Measurements from ENCODE around the gene UBE2E2.

The UBE2E2 gene

DNA sequence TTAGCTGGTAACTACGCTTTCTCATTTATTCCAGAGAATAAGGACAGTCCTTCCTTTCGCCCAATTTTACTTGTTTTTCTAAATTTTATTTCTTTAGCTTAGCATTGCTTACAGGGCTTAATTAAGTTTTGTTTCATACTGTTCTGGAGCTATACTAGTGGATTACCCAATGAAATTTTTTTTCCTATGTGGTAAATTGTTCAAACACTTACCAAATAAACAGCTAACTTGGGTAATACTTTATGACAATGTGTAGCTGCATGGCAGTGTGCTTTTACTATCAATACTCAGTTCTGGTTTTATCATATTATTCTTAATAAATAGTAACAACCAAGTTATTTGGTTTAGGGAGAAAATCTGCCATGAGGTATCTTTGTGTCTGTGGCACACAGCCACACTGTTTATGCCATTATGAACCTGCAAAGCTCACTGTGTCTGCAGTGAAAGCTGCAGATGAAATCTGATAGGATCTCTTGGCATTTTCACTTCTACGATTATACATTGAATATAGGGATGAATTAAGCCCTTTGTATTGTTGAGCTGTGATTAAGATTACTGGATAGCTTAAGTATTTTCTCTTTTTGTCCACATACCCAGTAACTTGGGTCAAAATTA is 37.2 kb downstream of the UBE2E2 start:
- DNase-seq (ENCODE audit: low read depth) = no peak

DNA sequence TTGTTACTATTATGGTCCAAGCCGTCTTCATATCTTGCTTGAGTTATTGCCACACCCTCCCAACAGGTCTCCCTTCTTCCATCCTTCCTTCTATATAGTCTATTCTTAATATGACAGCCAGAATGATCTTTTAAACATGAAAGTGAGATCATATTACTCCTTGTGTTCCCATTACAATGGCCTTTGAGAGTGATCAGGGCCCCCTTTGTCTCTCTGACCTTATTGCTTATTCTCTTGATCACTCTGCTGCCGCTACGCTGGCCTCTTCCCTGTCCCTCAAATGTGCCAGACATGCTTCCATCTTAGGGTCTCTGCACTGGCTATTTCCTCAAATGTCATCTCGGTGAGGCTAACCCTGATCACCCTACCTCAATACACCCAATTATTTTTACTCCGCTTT is 38.1 kb downstream of the UBE2E2 start:
- DNase-seq (ENCODE audit: low read depth) = no peak

DNA sequence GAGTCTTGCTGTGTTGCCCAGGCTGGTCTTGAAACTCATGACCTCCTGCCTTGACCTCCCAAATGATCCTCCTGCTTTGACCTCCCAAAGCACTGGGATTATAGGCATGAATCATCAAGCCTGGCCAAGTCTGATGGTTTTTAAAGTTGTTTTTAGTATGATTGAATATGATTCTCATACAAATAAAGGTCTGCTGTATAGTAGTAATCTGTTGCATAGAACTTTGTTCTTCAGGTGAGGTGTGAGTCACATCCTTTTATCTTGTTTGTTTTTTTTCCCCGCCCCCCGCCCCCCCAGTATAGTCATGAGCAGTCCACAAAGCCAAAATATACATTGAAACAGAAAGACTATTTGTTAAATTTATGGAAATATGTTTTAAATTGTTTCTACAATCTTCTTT is 39.0 kb downstream of the UBE2E2 start:
- DNase-seq (ENCODE audit: low read depth) = no peak

DNA sequence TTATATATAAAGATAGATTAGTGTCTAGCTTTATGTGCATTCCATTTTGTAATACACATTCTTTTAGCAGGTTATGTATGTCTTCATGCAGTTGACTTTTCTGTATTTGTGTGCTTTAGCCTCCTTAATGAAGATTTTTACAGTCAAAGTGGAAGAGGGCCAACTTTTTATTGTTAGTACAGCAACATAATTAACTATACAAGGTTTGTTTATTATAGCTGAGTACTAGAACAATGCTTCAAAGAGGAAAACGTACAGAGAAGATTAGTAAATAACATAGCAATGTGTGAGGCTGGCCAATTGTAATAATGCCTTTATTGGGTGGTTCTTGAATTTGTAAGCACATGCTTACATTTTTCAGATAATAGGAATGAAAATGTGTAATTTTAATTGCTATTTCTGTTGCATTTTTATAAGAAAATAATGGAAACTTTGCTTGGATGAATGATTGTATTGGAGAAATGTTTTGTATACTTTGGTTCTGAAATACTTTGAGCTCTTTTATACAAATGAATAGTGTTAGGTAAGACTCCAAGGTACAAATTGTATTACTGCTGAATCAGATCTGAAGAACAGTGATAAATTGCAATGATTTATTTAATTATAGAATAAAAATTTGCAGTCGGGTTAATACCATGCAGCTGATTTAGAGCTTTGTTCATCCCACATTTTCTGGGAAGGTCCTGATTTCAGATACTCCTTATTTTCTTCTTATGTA is 41.4 kb downstream of the UBE2E2 start:
- no peak for DNase-seq (ENCODE audit: low read depth)

DNA sequence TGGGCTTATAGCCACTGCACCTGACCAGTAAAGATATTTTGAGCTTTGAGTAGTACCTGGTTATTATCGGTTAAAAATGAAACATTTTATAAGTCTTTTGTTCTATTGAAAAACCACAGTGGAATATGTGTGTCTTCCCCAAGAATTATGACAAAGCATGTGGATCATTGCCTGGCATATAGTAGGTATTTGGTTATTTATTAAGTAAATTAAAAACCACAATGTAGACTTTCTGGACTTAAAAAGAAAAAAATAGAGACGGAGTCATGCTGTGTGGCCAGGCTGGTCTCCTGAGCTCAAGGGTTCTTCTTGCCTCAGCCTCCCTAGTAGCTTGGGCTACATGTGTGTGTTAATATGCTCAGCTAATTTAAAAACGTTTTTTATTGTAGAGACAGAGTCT is 43.5 kb downstream of the UBE2E2 start:
- no peak for DNase-seq (ENCODE audit: low read depth)

DNA sequence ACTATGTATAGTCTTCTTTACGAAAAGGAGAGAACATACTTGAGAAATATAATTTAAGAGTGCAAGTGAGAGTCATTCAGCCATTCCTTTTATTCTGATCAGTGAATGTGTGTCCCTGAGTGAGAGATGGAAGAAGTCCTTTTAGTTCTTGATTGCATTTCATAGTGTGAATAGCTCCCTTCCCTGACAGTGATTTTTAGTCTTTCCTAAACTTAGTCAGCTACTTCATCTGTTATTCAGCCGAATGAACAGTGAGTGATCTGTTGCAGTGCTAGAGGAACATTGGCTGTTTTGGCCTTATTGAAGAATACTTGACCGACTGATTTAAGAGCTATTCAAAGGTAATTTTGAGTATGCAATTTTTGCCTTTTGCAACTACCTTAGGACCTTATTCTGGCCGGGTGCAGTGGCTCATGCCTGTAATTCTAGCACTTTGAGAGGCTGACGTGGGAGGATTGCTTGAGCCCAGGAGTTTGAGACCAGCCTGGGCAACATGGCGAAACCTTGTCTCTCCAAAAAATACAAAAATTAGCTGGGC is 45.5 kb downstream of the UBE2E2 start:
- DNase-seq (ENCODE audit: low read depth) = no peak

DNA sequence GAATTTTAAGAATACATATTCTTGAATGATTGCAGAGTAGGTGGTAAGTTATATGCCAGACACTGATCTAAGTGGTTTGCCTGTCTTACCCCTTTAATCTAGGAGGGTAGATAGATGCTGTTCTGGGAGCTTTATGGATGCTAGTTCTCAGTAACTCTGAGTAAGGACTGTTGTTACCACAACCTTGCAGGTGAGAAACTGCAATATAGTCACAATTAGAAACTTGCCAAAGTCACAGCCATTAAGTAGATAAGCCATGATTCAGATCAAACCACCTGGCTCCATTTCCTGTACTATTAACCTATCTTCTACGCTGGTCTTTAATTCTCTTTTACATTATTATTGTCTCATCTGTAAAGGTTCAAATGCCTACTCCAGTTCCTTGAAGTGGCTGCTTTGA is 46.8 kb downstream of the UBE2E2 start:
- DNase-seq (ENCODE audit: low read depth) = no peak

DNA sequence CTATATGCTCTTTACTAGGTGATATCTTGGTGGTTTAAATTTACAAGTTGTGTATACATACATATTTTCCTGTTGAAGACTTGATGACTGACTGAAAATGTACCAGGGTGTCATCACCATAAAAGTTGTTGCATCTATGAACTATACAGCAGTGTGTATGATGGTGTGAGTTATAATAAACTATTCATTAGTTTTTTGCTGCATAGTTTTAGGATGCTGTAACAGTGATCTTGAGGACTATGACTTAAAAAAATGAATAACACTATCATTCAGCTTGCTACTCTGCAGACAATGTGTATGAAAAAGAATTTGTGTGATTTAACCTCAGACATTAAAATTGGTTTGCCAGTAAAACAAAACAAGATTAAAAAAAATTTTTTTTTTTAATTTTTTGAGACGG is 49.0 kb downstream of the UBE2E2 start:
- DNase-seq (ENCODE audit: low read depth) = no peak

DNA sequence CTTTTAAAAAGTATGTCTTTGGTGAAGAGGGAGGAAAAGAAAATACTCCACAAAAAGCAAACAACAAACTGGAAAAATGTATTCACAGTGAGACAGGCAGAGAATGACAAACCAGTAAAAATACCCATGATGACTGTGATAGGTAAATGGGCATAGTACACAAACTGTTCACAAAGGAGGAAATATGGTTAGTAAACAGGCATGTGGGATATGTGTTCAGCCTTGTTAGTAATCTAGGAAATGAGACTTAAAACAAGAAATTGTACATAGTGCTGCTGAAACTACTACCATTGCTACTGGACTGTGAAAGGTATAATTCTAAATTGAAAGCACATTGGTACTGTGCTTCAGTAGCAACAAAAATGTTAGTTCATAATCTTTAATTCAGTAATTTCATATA is 50.1 kb downstream of the UBE2E2 start:
- no peak for DNase-seq (ENCODE audit: low read depth)

DNA sequence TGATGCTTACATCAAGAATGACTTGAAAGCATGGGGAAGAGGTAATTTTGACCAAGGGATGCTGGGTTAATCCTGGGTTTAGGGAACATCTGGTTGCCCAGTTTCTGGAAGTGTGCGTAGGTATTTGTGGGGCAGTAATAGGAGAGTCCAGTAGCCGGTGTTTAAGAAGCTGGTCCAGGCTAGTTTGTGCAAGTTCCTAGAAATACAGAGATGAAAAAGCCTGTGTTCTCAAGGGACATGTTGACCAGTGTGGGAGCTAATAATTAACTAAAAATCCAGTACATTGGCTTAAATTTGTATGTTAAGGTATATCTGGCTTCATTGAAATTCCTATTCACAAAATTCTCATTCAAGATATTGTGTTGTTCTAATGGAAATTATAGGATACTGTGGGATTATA is 51.2 kb downstream of the UBE2E2 start:
- no peak for DNase-seq (ENCODE audit: low read depth)

DNA sequence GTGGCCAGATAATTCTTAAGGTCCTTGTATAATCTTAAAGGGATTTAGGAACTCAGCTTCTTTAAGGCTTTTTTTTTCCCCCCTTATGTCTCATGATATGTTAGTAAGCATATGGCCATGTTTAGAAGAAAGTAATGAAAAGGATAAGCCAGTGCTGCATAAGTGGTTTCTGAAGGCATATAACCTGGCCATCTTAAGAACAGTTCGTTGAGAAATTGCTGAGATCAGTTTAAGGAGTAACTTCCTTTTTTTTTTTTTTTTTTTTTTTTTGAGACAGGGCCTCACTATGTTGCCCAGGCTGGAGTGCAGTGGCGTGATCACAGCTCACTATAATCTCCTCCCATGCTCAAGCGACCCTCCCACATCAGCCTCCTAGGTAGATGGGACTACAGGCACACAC is 51.7 kb downstream of the UBE2E2 start:
- DNase-seq (ENCODE audit: low read depth) = no peak

DNA sequence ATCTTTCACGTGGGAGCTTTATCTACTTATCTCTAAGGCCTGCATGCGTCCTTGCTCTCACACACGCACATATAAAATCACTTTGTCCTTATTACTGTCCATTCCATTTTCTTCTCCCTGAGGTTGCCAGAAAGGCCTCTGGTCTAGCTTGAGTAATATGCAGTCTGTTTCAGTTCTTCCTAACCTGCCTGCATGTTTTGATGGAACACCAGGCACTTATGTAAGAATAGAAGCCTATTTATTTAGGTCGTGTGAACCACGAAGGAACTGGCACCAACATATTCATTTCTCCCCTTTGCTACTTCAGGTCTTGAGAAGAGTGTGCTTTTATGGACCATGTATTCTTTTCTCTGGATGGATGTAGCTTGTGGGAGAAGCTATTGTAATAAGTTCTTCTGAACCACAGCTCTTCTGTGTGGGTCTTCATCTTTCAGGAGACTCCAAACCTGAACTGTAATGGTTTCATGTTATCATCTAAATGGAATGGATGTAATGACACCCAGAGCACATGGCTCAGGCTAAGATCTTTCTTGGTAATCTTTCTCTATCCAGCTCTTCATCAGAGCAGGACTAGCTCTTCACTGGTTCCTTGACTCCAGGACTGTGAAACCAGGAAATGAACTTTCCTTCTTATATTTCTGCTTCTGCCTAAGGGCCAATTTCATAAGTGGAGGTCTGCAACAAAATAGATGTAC is 53.8 kb downstream of the UBE2E2 start:
- no peak for DNase-seq (ENCODE audit: low read depth)

DNA sequence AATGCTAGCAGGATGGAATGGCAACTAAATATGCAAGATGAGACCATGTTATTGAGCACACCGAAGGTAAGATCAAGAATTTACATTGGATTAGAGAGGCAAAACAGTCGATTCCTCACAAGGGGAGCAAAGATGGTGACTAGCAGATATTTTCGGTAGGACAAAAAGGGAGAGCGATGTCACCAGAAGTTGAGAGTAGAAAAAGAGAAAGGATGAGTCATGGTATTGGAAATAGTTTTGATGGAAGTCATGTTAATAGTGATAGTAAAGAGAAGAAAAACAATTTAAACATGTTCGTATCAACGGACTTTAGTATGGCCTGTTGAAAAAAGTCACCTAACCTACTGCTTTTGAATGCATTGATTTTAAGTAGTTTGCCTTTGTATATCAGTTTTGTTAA is 55.0 kb downstream of the UBE2E2 start:
- no peak for DNase-seq (ENCODE audit: low read depth)

DNA sequence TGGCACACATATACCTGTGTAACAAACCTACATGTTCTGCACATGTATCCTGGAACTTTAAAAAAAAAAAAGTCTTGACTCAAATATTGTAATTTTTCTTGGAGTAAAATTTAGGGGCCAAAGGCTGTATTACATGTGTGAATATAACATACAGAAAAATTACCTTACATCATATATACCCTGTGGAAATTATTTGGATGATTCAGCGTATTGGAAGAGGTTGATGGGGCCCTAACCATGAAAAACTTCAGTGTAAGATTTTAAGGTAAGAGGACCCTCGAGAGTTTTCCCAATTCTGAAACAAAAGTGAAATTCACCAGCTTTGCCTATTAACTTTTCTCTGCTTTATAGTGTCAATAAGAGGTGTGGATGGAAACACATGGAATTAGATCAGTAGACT is 56.4 kb downstream of the UBE2E2 start:
- no peak for DNase-seq (ENCODE audit: low read depth)

DNA sequence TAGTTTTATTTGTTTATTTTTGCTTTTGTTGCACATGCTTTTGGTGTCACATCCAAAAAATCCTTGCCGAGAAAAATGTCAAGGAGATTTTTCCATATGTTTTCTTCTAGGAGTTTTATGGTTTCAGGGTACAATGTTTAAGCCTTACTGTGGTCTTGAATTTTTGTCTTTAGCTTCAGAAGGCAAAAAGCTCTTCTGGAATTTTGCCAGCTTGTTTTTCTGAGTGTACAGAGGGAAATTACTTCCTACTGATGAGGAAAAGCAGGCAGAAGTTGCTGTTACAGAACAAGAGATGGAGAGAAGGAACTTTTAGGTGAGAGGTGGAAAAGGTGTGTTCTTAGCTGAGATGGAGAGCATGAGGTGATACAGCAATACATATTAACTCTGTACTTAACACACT is 59.6 kb downstream of the UBE2E2 start:
- no peak for DNase-seq (ENCODE audit: low read depth)

DNA sequence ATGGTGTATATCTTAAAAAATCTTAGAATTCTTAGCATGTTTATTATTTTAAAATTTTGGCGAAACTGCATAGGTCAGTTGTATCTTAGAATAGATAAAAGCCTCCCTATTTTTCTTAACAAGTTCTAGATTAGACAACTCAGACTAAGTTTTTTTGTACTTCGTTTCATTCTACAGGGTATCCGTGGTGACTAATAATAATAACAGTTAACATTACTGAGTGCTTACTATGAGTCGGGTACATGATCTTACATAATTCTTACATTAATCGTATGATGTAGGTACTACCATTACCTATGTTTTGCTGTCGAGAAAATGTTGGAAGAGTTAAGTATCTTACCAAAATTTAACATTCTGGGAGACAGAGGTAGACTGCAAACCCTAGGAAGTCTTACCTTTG is 60.7 kb downstream of the UBE2E2 start:
- peak; percentile 53 for DNase-seq (ENCODE audit: low read depth)

DNA sequence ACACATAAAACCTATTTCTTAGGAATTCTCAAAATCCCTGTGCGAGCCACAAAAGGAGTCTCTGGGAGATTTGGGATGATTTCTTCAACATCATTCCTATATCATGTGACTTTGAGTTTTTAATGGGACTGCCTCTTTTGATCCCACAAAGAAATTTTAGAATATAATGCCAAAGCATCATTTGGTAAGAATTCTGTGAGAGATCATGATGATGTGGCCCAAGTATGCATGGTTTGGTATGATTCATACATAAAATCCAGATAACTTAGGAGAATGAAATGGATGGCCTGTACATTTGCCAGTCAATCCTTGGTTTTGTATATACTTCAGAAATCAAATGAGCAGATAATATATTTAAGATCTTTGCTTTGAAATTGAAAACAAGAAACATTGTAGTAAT is 61.3 kb downstream of the UBE2E2 start:
- peak; percentile 54 for DNase-seq (ENCODE audit: low read depth)

DNA sequence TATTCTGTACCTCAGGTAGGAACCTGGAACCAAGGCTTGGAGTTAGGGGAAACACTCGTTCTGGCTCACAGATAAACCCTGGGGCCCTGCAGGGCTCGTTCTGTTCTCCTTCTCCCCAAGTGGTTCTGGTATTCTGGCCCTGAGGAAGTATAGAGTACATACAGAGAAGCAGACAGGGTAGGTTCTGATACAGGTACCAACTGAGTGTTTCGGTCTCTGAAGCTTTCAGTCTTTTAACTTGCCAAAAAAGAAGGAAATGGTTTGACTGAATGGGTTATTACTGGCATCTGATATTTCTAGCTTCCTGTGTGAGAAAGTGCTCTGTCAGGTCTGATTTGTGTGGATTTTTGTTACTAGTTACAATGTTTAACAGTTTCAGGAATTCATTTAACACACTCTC is 67.3 kb downstream of the UBE2E2 start:
- DNase-seq (ENCODE audit: low read depth) = no peak

DNA sequence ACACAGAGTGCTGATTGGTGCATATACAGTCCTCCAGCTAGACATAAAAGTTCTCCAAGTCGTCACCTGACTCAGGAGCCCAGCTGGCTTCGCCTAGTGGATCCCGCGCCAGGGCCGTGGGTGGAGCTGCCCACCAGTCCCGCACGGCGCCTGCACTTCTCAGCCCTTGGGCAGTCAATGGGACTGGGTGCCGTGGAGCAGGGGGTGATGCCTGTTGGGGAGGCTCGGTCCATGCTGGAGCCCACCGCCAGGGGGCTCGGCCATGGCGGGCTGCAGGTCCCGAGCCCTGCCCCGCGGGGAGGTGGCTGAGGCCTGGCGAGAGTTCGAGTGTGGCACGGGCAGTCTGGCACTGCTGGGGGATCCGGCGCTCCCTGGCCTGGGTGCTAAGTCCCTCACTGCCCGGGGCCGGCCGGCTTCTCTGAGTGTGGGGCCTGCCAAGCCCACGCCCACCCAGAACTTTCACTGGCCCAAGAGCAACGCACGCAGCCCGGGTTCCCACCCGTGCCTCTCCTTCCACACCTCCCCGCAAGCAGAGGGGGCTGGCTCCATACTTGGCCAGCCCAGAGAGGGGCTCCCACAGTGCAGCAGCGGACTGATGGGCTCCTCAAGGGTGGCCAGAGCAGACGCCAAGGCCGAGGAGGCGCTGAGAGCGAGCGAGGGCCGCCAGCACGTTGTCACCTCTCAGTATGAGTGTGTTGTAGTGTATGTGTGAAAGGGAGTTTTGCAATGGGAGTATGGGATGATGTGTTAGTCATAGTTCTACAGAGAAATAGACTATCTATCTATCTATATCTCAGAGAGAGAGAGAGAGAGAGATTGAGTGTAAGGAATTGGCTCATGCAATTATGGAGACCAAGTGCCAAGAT is 69.0 kb downstream of the UBE2E2 start:
- DNase-seq (ENCODE audit: low read depth) = no peak

DNA sequence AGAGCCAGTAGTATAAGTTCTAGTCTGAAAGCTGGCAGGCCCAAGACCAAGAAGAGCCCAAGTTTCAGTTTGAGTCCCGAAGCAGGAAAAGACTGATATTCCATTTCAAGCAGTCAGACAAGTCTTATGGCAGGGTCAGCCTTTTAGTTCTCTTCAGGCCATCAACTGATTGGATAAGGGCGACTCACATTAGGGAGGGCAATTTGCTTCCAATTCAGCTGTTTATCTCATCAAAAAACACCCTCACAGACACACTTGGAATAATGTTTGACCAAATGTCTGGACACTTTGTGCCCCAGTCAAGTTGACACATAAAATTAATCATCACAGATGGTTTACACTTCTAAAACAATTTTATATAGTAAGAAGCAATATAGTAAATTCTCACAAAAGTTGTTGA is 69.7 kb downstream of the UBE2E2 start:
- no peak for DNase-seq (ENCODE audit: low read depth)

DNA sequence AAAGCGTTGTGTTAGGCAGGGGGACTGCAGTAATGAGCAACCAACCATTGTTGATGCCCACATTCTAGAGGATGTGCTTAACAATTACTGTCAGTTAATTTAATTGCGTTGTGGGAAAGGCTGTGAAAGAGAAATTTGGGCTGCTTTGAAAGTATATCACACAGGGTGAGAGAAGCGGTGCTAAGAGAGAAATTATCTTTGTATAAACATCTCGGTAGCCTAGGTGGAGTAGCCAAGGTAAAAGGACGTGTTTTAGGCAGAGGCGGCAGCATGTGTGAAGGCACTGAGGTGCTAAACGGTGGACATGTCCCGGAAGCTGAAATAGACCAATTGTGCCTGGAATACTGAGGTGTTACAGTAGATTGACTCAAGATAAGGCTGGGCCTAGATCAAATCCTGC is 71.9 kb downstream of the UBE2E2 start:
- DNase-seq (ENCODE audit: low read depth) = no peak

DNA sequence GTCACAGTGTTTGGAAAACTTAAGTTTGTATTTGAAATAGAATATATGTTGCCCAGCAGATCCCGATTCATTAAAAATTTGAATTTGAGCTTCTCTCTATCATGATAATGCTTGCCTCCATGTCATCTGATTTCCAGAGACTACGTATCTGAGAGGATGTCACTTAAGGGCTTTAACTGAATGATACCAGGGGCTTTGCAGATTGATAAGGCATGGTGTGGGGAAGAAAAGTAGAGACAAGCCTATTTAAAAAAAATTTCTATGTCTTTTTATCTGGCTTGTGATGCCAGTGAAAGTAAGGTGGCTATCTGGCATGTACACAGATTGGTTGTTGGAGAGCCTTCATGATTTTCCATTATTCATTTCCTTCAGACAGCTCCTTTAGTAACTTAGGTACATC is 72.7 kb downstream of the UBE2E2 start:
- DNase-seq (ENCODE audit: low read depth) = no peak

Data from non-pigmented ciliary epithelial cell (primary cell).